Neuronal stem cell (in vitro differentiated cells): Measurements from ENCODE around the gene RALGPS1.
A peak's percentile ranks its signal among the peaks of the same experiment; 100 is the strongest.

Experiments used
- DNase-seq: peaks from one replicate; pipeline ENCODE4 v3.0.0-alpha.2; 2013; ENCODE audit warnings: low spot score
- H2AFZ ChIP-seq: one replicate; pipeline ENCODE4 v1.6.1; 2013; ENCODE audit warnings: mild to moderate bottlenecking, low read length, inconsistent platforms
- H2AK5ac ChIP-seq: 2 replicates; pipeline ENCODE4 v1.6.1; 2013; ENCODE audit warnings: low read depth, mild to moderate bottlenecking, inconsistent platforms, low read length, moderate library complexity, mixed read lengths
- H2BK120ac ChIP-seq: 2 replicates; pipeline ENCODE4 v1.6.1; 2013; ENCODE audit warnings: low read depth, mild to moderate bottlenecking, inconsistent platforms, low read length, moderate library complexity, mixed read lengths
- H2BK12ac ChIP-seq: one replicate; pipeline ENCODE4 v1.6.1; 2013; ENCODE audit warnings: low read length, inconsistent platforms
- H2BK15ac ChIP-seq: 2 replicates; pipeline ENCODE4 v1.6.1; 2013; ENCODE audit warnings: mild to moderate bottlenecking, low read length, inconsistent platforms, mixed read lengths
- H2BK5ac ChIP-seq: one replicate; pipeline ENCODE4 v1.6.1; 2013; ENCODE audit warnings: inconsistent platforms, mild to moderate bottlenecking, low read length, moderate library complexity
- H3K14ac ChIP-seq: one replicate; pipeline ENCODE4 v1.6.1; 2013; ENCODE audit warnings: low read length, inconsistent platforms
- H3K18ac ChIP-seq: 2 replicates; pipeline ENCODE4 v1.6.1; 2013; ENCODE audit warnings: low read length, inconsistent platforms
- H3K23ac ChIP-seq: 2 replicates; pipeline ENCODE4 v1.6.1; 2013; ENCODE audit warnings: low read depth, mild to moderate bottlenecking, mixed read lengths, low read length, inconsistent platforms; ENCODE audit not compliant: poor library complexity
- H3K27ac ChIP-seq: replicated peaks from 3 replicates; pipeline ENCODE4 v1.5.1; 2013; ENCODE audit warnings: low read length, inconsistent platforms
- H3K27me3 ChIP-seq, 3 experiments: 2 replicates each; pipeline ENCODE4 v1.6.1; 2013; ENCODE audit warnings: low read length in 3 of 3, mild to moderate bottlenecking in 2 of 3, inconsistent platforms in 1 of 3, low read depth in 1 of 3, mixed read lengths in 1 of 3, moderate library complexity in 1 of 3; ENCODE audit not compliant: control insufficient read depth in 3 of 3, insufficient read depth in 3 of 3
- H3K36me3 ChIP-seq, 2 donors: replicated peaks in 1 of 2; 2 replicates each; pipeline ENCODE4 v1.6.1; 2013; ENCODE audit warnings: low read length in 2 of 2; ENCODE audit not compliant: control insufficient read depth in 2 of 2, insufficient read depth in 2 of 2
- H3K4ac ChIP-seq: 2 replicates; pipeline ENCODE4 v1.6.1; 2013; ENCODE audit warnings: inconsistent platforms, mild to moderate bottlenecking, low read length, moderate library complexity
- H3K4me1 ChIP-seq, 2 donors: 1 replicate in 1 of 2; 2 replicates in 1 of 2; pipeline ENCODE4 v1.6.1; 2013; ENCODE audit warnings: low read length in 2 of 2, low read depth in 1 of 2; ENCODE audit not compliant: control insufficient read depth in 2 of 2, insufficient read depth in 1 of 2
- H3K4me2 ChIP-seq: one replicate; pipeline ENCODE4 v1.6.1; 2013; ENCODE audit warnings: mild to moderate bottlenecking, low read length, inconsistent platforms; ENCODE audit not compliant: insufficient read depth, poor library complexity, severe bottlenecking
- H3K4me3 ChIP-seq, 2 donors: 2 replicates each; pipeline ENCODE4 v1.5.1; 2013; ENCODE audit warnings: low read length in 2 of 2, mild to moderate bottlenecking in 2 of 2, inconsistent platforms in 1 of 2, moderate library complexity in 1 of 2
- H3K79me1 ChIP-seq: one replicate; pipeline ENCODE4 v1.6.1; 2013; ENCODE audit warnings: low read depth, mild to moderate bottlenecking, inconsistent platforms, low read length, moderate library complexity
- H3K9ac ChIP-seq: one replicate; pipeline ENCODE4 v1.6.1; 2013; ENCODE audit warnings: mild to moderate bottlenecking, low read depth, low read length, inconsistent platforms; ENCODE audit not compliant: poor library complexity
- H3K9me3 ChIP-seq, 2 donors: replicated peaks in 1 of 2; 2 replicates each; pipeline versions ENCODE3 to v1.6.1; 2013; ENCODE audit warnings: low read length in 2 of 2, mild to moderate bottlenecking in 2 of 2, inconsistent platforms in 1 of 2, low read depth in 1 of 2, mixed read lengths in 1 of 2, moderate library complexity in 1 of 2; ENCODE audit not compliant: control insufficient read depth in 2 of 2, insufficient read depth in 1 of 2
- H4K8ac ChIP-seq: one replicate; pipeline ENCODE4 v1.6.1; 2013; ENCODE audit warnings: low read depth, mild to moderate bottlenecking, inconsistent platforms, low read length, moderate library complexity
- H4K91ac ChIP-seq: one replicate; pipeline ENCODE4 v1.6.1; 2013; ENCODE audit warnings: low read length, low read depth, mild to moderate bottlenecking, inconsistent platforms; ENCODE audit not compliant: poor library complexity
- WGBS, 2 donors: extraction: QIAGEN DNeasy Blood & Tissue Kit; methylation state at CpG; one replicate each; pipeline ENCODE4 v1.1.7; 2013; ENCODE audit warnings: missing lambda C conversion rate in 2 of 2, mixed read lengths in 1 of 2; ENCODE audit not compliant: insufficient read length in 2 of 2, insufficient replicate concordance in 1 of 2; ENCODE audit errors: extremely low coverage in 2 of 2; 5-methylcytosine and 5-hydroxymethylcytosine counted together

Gene RALGPS1

GRCh38 chr9:127123064-127123890 lies 208.7 kb downstream of the RALGPS1 start:
- Histone ChIP-seq H3K27ac (peak overlapping the region; percentile 16), H3K4me3 (peak overlapping the region; percentile 64 to 73)

GRCh38 chr9:127124111-127124531 lies 209.5 kb downstream of the RALGPS1 start:
- no peaks in the 10 kb centered on the region for H3K9me3 ChIP-seq
- no peak overlapping the region for H2BK15ac ChIP-seq
- H3K18ac ChIP-seq, result no peak overlapping the region
- no peak overlapping the region for H2BK120ac ChIP-seq
- H3K27me3 ChIP-seq, result peaks cover 0 to 5% (median 0%) of the 10 kb centered on the region in 3 experiments
- no peak overlapping the region for H4K91ac ChIP-seq
- no peaks in the 10 kb centered on the region for H3K36me3 ChIP-seq
- H2AFZ ChIP-seq, result no peak overlapping the region
- peaks cover 0 to 20% of the 10 kb centered on the region in 2 donors for H3K4me1 ChIP-seq
- no peak overlapping the region for H3K4me3 ChIP-seq
- no peak overlapping the region for H3K4ac ChIP-seq
- H3K23ac ChIP-seq, result no peak overlapping the region
- no peak overlapping the region for H2AK5ac ChIP-seq
- no peak overlapping the region for H2BK5ac ChIP-seq
- no peak overlapping the region for H3K27ac ChIP-seq
- no peak overlapping the region for H3K4me2 ChIP-seq
- WGBS, 2 donors, result no CpG with 5 or more reads among the region's 7 CpGs
- peaks cover 3% of the 10 kb centered on the region for H3K79me1 ChIP-seq
- H3K9ac ChIP-seq, result no peak overlapping the region
- no peak overlapping the region for H4K8ac ChIP-seq
- DNase-seq, result no peak
- H3K14ac ChIP-seq, result no peak overlapping the region
- H2BK12ac ChIP-seq, result no peak overlapping the region

More at GRCh38 chr9:127123064-127123890, 208.7 kb downstream of the RALGPS1 start:
- WGBS, 2 donors, result no CpG with 5 or more reads among the region's 16 CpGs
- Histone ChIP-seq H2BK15ac (peak overlapping the region; percentile 79), H3K18ac (peak overlapping the region; percentile 94), H3K9me3 (no peaks in the 10 kb centered on the region), H3K23ac (peak overlapping the region; percentile 34), H2BK12ac (peak overlapping the region; percentile 16), H3K9ac (peak overlapping the region; percentile 73), H3K27me3 (peaks cover 0 to 5% (median 0%) of the 10 kb centered on the region in 3 experiments), H3K79me1 (peaks cover 3% of the 10 kb centered on the region), H2BK120ac (no peak overlapping the region), H3K4me2 (peak overlapping the region; percentile 90), H2AK5ac (no peak overlapping the region), H3K4ac (no peak overlapping the region), H4K91ac (peak overlapping the region; percentile 31), H2BK5ac (no peak overlapping the region), H3K4me1 (peaks cover 0 to 27% of the 10 kb centered on the region in 2 donors), H4K8ac (no peak overlapping the region), H3K36me3 (no peaks in the 10 kb centered on the region), H2AFZ (peak overlapping the region; percentile 91), H3K14ac (no peak overlapping the region)
- DNase-seq, result no peak

- Histone ChIP-seq H2BK5ac (no peak overlapping the region), H4K91ac (no peak overlapping the region), H3K27me3 (peaks cover 0 to 5% (median 0%) of the 10 kb centered on the region in 3 experiments), H3K4me1 (peaks cover 0 to 19% of the 10 kb centered on the region in 2 donors), H3K23ac (no peak overlapping the region), H2AFZ (no peak overlapping the region), H3K14ac (no peak overlapping the region), H3K79me1 (peaks cover 3% of the 10 kb centered on the region), H3K18ac (no peak overlapping the region), H3K4me2 (no peak overlapping the region), H2AK5ac (no peak overlapping the region), H3K9me3 (no peaks in the 10 kb centered on the region), H3K4ac (no peak overlapping the region), H2BK120ac (no peak overlapping the region), H3K9ac (no peak overlapping the region), H2BK12ac (no peak overlapping the region), H3K4me3 (no peak overlapping the region), H4K8ac (no peak overlapping the region), H2BK15ac (no peak overlapping the region), H3K36me3 (no peaks in the 10 kb centered on the region), H3K27ac (no peak overlapping the region)
- no CpG with 5 or more reads among the region's 2 CpGs for WGBS, 2 donors
- no peak for DNase-seq
Measured at GRCh38 chr9:127124792-127125191, 210.2 kb downstream of the RALGPS1 start.

GRCh38 chr9:127126971-127127370 lies 212.4 kb downstream of the RALGPS1 start:
- no peaks in the 10 kb centered on the region for H3K36me3 ChIP-seq
- H3K27me3 ChIP-seq, result peaks cover 0 to 5% (median 0%) of the 10 kb centered on the region in 3 experiments
- no peak overlapping the region for H3K23ac ChIP-seq
- H3K4ac ChIP-seq, result no peak overlapping the region
- no peak overlapping the region for H2BK12ac ChIP-seq
- H3K18ac ChIP-seq, result no peak overlapping the region
- no peak overlapping the region for H2BK5ac ChIP-seq
- no peak for DNase-seq
- H3K27ac ChIP-seq, result no peak overlapping the region
- no peak overlapping the region for H4K91ac ChIP-seq
- no peak overlapping the region for H2BK120ac ChIP-seq
- no peak overlapping the region for H3K14ac ChIP-seq
- no peak overlapping the region for H2BK15ac ChIP-seq
- no peaks in the 10 kb centered on the region for H3K9me3 ChIP-seq
- WGBS, 2 donors, result no CpG with 5 or more reads among the region's 1 CpG
- H2AK5ac ChIP-seq, result no peak overlapping the region
- no peak overlapping the region for H3K4me2 ChIP-seq
- no peak overlapping the region for H4K8ac ChIP-seq
- H3K4me1 ChIP-seq, result peaks cover 11 to 16% of the 10 kb centered on the region in 2 donors
- H3K79me1 ChIP-seq, result no peaks in the 10 kb centered on the region
- no peak overlapping the region for H3K9ac ChIP-seq
- no peak overlapping the region for H3K4me3 ChIP-seq
- H2AFZ ChIP-seq, result no peak overlapping the region
